GM18511 (cell line): ENCODE data around the gene OR2J2.
"Not testable (repeated sequence)": the region's sequence is repeated elsewhere in the genome, so short reads cannot be mapped to it uniquely, and the experiment has no call there.

ENCODE experiments used
- ATAC-seq: cut with Tn5 transposase; IDR thresholded peaks from one replicate; pipeline ENCODE4 v1.9.1; 2021; ENCODE audit warnings: mild to moderate bottlenecking, moderate library complexity; ENCODE audit not compliant: unreplicated experiment

The OR2J2 gene

GRCh38 chr6:29170607-29171006 lies at the start of gene OR2J2:
Gene OR2J2 (plus strand): TSS chr6:29170907. CDS start chr6:29173636, 2,729 bp downstream.
- ATAC-seq, result not testable (repeated sequence)

- ATAC-seq, result no peak
Measured at GRCh38 chr6:29129326-29130012, 41.2 kb upstream of the OR2J2 start.

DNA sequence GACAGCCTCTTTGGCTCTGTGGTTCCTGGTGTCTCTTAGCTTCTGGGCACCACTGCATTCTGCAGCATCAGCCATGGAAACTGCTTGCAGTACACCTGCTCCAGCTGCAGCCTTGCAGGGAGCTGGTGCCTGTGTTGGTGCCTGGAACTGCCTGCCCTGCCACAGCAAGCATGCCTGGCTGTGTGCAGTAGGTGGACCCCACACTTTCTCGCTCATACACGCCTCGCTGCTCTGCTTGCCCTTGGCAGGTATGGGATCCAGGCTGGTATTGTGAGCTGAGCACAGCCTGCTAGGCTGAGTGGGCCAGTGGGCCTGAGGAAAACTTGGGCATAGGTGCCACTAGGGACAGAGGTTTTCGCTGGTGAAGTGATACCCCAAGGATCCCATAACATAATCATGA lies 40.1 kb upstream of the OR2J2 start:
- no peak for ATAC-seq

DNA sequence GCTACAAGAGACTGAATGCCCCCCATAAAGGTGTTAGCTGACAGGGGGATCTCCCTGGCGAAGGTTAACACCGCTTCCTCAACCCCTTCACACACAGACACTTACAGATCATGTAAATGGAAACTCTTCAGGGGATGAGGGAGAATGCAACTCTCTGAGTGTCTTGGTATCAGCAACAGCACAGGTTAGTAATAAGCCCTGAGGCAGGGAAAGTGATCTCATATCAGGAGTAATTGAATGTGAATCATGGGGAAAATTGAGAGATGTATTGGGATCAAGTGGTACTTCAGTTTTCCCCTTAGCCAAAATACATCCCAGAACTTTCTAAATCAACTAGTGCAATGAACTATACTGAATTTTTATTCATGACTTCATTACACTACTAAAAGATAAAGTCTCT lies 39.0 kb upstream of the OR2J2 start:
- no peak for ATAC-seq

GRCh38 chr6:29137724-29138123 lies 33.0 kb upstream of the OR2J2 start:
- ATAC-seq, result no peak

DNA sequence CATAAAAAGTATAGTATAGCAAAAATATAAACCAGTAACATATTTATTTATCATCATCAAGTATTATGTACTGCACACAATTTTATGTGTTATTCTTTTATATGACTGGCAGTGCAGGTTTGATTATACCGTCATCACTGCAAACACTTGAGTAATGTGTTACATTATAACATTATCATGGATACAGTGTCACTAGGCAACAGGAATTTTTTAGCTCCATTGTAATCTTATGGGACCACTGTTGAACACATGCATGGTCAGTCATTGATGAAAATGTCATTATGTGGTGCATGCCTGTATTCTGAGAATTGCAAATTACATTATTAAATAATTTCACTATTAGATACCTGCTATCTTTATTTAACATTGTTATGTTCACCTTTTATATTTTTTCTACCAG lies 29.1 kb upstream of the OR2J2 start:
- ATAC-seq, result no peak

DNA sequence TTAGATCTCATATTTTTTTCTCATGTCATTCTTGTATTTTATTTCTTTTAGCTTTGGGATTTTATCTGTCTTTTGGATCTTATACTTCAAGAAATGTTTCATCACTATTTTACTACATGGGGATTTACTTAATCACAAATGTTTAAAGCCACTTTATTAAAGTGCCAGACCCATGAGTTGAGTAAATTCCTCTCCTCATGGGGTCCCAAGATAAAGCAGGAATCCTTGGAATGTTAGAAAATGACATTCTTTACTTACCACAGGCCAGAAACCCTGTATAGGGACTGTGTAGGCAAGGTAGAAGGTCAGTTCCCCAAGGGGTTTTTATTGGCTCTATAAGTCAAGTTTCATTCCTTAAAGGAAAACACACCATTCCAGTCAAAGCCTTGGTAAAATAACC lies 28.4 kb upstream of the OR2J2 start:
- no peak for ATAC-seq

DNA sequence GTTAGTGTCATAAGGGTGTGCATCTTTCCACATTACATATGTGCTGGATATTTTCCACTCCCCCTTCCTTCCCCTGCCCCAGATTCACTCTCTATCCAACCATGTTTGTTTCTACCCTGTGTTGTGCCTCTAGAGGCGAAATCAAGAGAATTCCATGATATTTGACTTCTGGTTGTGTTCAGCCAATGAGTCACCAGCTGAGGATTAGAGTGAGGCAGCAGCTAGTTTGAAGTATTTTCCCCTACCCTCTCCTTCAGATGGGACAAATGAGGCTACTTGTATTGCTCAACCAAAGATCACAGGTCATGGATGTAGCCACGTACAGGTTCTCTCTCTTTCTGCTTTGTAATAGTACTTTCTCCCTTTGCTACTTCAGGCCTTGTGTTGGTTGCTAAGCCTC lies 24.5 kb upstream of the OR2J2 start:
- no peak for ATAC-seq

DNA sequence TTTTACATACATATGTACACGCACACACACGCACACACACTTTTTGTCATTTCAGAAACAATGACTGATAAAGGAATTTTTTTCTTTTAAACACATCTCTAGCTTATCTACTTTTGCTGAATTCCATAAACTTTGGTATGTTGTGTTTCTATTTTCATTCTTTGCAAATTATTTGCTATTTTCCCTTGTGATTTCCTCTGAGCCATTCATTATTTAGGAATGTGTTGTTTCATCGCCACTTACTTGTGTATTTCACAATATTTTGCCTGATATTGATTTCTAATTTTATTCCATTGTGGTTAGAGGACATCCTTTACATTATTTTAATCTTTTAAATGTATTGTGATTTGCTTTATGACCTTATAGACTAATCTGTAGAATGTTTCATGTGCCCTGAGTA lies 23.6 kb upstream of the OR2J2 start:
- ATAC-seq, result no peak

- ATAC-seq, result not testable (repeated sequence)
Measured at GRCh38 chr6:29149444-29149843, 21.3 kb upstream of the OR2J2 start.

DNA sequence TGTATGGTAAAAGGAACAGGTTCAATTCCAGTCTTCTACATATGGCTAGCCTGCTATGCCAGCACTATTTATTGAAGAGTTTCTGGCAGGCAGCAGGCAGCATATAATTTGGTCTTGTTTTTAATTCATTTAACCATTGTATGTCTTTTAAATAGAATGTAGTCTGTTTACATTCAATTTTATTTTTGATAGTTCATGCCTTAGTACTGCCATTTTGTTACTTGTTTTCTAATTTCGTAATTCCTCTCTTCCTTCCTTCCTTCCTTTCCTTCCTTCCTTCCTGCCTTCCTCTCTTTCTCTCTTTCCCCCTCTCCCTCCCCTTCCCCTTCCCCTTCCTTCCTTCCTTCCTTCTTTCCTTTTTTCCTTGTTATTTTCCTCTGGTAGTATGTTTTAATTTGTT lies 17.6 kb upstream of the OR2J2 start:
- ATAC-seq, result no peak

GRCh38 chr6:29155182-29155581 lies 15.5 kb upstream of the OR2J2 start:
- not testable (repeated sequence) for ATAC-seq

DNA sequence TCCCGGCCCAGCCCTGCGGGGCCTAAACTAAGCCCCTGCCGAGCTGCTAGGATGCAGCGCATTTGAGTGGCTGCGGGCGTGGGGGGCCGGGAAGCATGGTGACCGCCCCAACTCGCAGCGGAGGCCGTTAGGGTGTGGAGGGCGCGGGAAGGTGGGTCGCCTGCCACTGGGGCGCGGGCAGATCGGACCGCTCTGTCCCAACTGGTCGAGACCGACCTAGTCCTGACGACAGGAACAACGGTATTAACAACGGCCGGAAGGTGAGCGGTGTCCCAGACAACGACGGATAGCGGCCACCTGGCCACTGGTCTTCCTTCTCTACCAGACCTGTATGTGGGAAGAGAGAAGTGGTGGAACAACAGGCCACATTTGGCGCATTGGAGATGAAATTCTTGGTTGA lies 10.8 kb upstream of the OR2J2 start:
- ATAC-seq, result not testable (repeated sequence)

DNA sequence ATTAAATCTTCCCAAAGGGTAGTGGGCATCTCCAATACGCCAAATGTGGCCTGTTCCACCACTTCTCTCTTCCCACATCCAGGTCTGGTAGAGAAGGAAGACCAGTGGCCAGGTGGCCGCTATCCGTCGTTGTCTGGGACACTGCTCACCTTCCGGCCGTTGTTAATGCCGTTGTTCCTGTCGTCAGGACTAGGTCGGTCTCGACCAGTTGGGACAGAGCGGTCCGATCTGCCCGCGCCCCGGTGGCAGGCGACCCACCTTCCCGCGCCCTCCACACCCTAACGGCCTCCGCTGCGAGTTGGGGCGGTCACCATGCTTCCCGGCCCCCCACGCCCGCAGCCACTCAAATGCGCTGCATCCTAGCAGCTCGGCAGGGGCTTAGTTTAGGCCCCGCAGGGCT lies 5.1 kb upstream of the OR2J2 start:
- ATAC-seq, result not testable (repeated sequence)

DNA sequence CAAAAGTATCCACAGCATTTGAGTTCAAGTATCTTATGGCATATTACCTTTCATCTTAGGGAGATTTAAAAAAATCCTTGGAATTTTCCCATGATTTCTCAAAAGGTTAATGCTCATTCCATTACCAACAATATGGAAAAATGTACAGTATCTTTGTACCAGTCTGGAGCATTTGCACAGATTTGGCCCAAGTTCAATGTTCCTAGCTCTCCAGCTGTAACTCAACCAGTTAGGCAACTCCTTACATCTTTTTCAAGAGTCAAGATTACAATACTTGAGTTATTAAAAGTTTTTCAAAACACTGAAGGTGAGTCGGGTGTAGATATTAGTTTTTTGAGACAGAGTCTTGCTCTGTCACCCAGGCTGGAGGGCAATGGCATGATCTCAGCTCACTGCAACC lies 1.0 kb downstream of the OR2J2 start:
- ATAC-seq, result no peak

DNA sequence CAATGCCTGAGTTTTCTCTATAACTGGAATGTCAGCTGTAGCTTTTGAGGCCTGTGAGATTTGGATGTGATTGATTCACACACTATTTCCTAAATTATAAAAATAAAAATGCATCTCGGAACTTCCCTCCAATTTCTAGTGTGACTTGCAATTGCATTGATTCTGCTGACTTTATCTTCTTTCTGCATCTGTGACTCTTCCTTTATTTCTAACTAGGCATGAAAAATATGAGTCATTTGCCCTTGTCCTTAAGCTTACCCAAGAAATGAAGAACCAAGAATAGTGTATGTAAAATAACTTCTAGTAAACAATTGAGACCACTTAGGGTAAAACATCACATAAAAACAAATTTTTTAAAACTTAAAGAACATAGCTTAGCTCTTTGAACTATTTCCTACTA lies 12.9 kb downstream of the OR2J2 start:
- no peak for ATAC-seq

GRCh38 chr6:29188659-29189058 lies 18.0 kb downstream of the OR2J2 start:
- not testable (repeated sequence) for ATAC-seq

GRCh38 chr6:29200767-29201662 lies 30.3 kb downstream of the OR2J2 start:
- ATAC-seq, result no peak

- ATAC-seq, result no peak
Measured at GRCh38 chr6:29201966-29202365, 31.3 kb downstream of the OR2J2 start.

DNA sequence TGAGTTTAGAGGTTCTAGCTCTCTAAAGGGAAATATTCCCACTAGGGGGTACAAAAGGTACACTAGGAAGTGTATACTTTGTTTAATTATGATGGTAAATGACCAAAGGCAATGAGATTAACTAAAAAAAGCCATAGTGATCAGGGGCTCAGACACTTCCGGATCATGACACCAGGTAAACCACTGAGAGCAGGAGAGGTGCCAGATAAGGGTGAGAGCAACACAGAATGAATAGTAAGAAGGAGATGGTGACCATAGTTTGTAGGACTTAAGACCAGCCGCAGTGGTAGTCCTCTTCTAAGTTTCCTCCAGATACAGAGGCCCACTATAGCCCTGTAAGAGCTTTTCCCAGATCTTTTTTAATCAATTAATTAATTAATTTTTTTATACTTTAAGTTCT lies 40.8 kb downstream of the OR2J2 start:
- no peak for ATAC-seq

GRCh38 chr6:29216528-29216927 lies 45.8 kb downstream of the OR2J2 start:
- no peak for ATAC-seq

DNA sequence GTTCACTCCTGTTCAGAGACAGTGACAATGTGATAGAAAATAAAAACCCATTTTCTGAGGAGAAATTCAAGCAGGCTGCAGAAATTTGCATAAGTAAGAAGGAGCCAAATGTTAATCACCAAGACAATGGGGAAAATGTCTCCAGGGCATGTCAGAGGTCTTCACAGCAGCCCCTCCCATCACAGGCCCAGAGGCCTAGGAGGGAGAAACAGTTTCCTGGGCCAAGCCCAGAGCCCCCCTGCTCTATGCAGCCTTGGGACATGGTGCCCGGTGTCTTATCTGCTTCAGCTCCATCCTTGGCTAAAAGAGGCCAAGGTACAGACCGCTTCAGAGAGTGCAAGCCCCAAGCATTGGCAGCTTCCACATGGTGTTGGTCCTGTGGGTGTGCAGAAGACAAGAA lies 46.5 kb downstream of the OR2J2 start:
- not testable (repeated sequence) for ATAC-seq
